Hepatocyte (in vitro differentiated cells): ENCODE results near the gene GTF3A. TPM values are rescaled to one million over a fixed set of nuclear protein-coding genes. Genes with fewer than 3 reads are reported as not detected.

ENCODE experiments used
- DNase-seq: peaks from one replicate; pipeline ENCODE4 v3.0.0-alpha.2; 2016; ENCODE audit warnings: low spot score
- H2AFZ ChIP-seq: fragments of 200-600 bp; sonication (generic); 2 replicates; pipeline ENCODE4 v1.6.0; 2016; ENCODE audit warnings: antibody characterized with exemption, mild to moderate bottlenecking
- H3K27ac ChIP-seq: fragments of 200-600 bp; sonication (generic); 2 replicates; pipeline ENCODE4 v1.5.1; 2016; ENCODE audit warnings: mild to moderate bottlenecking
- H3K27me3 ChIP-seq: fragments of 200-600 bp; sonication (generic); 2 replicates; pipeline ENCODE4 v1.6.1; 2016
- H3K36me3 ChIP-seq: fragments of 200-600 bp; sonication (generic); replicated peaks from 2 replicates; pipeline ENCODE4 v1.5.1; 2016; ENCODE audit warnings: low read depth; ENCODE audit not compliant: insufficient read depth
- H3K4me1 ChIP-seq: fragments of 200-600 bp; sonication (generic); 2 replicates; pipeline ENCODE4 v1.5.1; 2016; ENCODE audit warnings: mild to moderate bottlenecking, moderate library complexity; ENCODE audit not compliant: insufficient read depth
- H3K4me2 ChIP-seq: fragments of 200-600 bp; sonication (generic); 2 replicates; pipeline ENCODE4 v1.6.0; 2016
- H3K4me3 ChIP-seq: fragments of 200-600 bp; sonication (generic); 2 replicates; pipeline ENCODE4 v1.5.1; 2016; ENCODE audit warnings: mild to moderate bottlenecking
- H3K79me2 ChIP-seq: fragments of 200-600 bp; sonication (generic); 2 replicates; pipeline ENCODE4 v1.6.0; 2017; ENCODE audit warnings: mild to moderate bottlenecking
- H3K9me2 ChIP-seq: fragments of 200-600 bp; sonication (generic); replicated peaks from 2 replicates; pipeline ENCODE4 v1.6.0; 2017; ENCODE audit warnings: mild to moderate bottlenecking; ENCODE audit not compliant: insufficient read depth
- H3K9me3 ChIP-seq: fragments of 200-600 bp; sonication (generic); 2 replicates; pipeline ENCODE4 v1.5.1; 2016; ENCODE audit warnings: low read depth, mild to moderate bottlenecking
- H4K20me1 ChIP-seq: fragments of 200-600 bp; sonication (generic); 2 replicates; pipeline ENCODE4 v1.6.0; 2016; ENCODE audit warnings: mild to moderate bottlenecking; ENCODE audit not compliant: insufficient read depth, poor library complexity, severe bottlenecking
- EZH2 ChIP-seq: fragments of 200-600 bp; sonication (generic); IDR thresholded peaks from 2 replicates; pipeline ENCODE4 v1.6.1; 2016; ENCODE audit warnings: antibody characterized with exemption, mild to moderate bottlenecking, borderline replicate concordance
- EZH2phosphoT487 ChIP-seq: fragments of 200-600 bp; sonication (generic); IDR thresholded peaks from one replicate; pipeline ENCODE4 v1.6.1; 2018; ENCODE audit warnings: antibody characterized with exemption, mild to moderate bottlenecking, low read depth, moderate library complexity; ENCODE audit not compliant: unreplicated experiment, severe bottlenecking
- WGBS: methylation state at CpG from one replicate; pipeline ENCODE4 v1.1.6; 2016; ENCODE audit warnings: low lambda C conversion rate; ENCODE audit errors: missing lambda C conversion rate; 5-methylcytosine and 5-hydroxymethylcytosine counted together
- polyA plus RNA-seq: library from polyadenylated mRNA; unstranded; fragments of >200 nt; fragmentation: Nextera tagmentation; extraction: Ambion mirVana; gene quantifications from 2 replicates; pipeline ENCODE4 v1.2.1, GENCODE V29; 2016
- total RNA-seq: library from RNA; depleted of rRNA; stranded (reverse); fragments of >200 nt; gene quantifications from 2 replicates; pipeline ENCODE4 v1.2.3, GENCODE V29; 2014
- TF ChIP-seq, protein P1 (sequence below): fragments of 200-600 bp; sonication (generic); IDR thresholded peaks from 2 replicates; pipeline ENCODE4 v1.5.1; 2016; ENCODE audit warnings: antibody characterized with exemption, mild to moderate bottlenecking; ENCODE audit not compliant: poor library complexity

GTF3A gene
- total and polyA plus RNA-seq, 2 experiments from 2014 or later = 77.1 to 121 TPM

DNA sequence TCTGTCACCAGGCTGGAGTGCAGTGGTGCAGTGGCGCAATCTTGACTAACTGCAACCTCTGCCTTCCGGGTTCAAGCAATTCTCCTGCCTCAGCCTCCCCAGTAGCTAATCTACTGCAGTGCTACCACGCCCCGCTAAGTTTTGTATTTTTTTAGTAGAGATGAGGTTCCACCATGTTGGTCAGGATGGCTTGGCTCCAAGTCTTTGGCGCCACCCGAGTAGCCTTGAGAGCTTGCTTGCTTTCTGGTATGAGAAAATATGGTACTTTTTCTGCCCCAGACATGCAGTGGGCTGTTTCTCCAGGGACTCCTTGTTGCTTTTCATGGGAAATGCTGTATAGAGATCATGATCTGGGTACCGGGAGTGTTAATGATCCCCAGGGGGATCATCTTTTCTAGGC, 34.5 kb upstream of the GTF3A start:
- TF ChIP-seq EZH2 (no peak), EZH2phosphoT487 (no peak)
- TF ChIP-seq, protein P1, sequence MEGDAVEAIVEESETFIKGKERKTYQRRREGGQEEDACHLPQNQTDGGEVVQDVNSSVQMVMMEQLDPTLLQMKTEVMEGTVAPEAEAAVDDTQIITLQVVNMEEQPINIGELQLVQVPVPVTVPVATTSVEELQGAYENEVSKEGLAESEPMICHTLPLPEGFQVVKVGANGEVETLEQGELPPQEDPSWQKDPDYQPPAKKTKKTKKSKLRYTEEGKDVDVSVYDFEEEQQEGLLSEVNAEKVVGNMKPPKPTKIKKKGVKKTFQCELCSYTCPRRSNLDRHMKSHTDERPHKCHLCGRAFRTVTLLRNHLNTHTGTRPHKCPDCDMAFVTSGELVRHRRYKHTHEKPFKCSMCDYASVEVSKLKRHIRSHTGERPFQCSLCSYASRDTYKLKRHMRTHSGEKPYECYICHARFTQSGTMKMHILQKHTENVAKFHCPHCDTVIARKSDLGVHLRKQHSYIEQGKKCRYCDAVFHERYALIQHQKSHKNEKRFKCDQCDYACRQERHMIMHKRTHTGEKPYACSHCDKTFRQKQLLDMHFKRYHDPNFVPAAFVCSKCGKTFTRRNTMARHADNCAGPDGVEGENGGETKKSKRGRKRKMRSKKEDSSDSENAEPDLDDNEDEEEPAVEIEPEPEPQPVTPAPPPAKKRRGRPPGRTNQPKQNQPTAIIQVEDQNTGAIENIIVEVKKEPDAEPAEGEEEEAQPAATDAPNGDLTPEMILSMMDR = no peak
- DNase-seq = no peak
- no peaks in the 10 kb centered on the region for H3K9me2 ChIP-seq

DNA sequence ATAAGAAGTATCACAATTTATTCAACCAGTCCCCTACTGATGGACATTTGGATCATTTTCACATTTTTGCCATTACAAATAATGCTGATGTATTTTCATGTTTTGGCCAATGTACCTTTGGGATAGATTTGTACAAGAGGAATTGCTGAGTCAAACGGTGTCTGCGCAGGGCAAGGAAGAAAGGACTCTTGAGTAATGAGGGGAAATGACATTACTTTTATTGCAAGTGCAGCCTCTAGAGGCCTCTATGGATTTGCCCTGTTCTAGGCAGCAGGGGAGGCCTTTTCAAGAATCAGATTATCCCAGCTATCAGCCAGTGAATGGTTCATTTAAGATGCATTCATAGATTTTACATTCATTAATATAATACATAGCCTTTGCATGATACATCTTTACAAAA, 32.9 kb upstream of the GTF3A start:
- Histone ChIP-seq H2AFZ (no peak overlapping the region), H3K4me3 (no peak overlapping the region), H3K9me2 (no peaks in the 10 kb centered on the region), H3K27me3 (no peaks in the 10 kb centered on the region), H3K4me2 (no peak overlapping the region), H3K79me2 (no peaks in the 10 kb centered on the region), H3K36me3 (no peaks in the 10 kb centered on the region), H3K4me1 (peaks cover 12% of the 10 kb centered on the region), H3K27ac (no peak overlapping the region), H4K20me1 (no peaks in the 10 kb centered on the region), H3K9me3 (no peaks in the 10 kb centered on the region)
- no peak for TF ChIP-seq EZH2phosphoT487
- no peak for TF ChIP-seq EZH2
- TF ChIP-seq, protein P1 = no peak
- 64% methylated on average over 2 of the region's 2 CpGs for WGBS
- no peak for DNase-seq

More for the DNA sequence above, 34.5 kb upstream of the GTF3A start:
- 93% methylated on average over 7 of the region's 7 CpGs for WGBS
- Histone ChIP-seq H3K27ac (no peak overlapping the region), H3K4me2 (no peak overlapping the region), H3K4me1 (no peaks in the 10 kb centered on the region), H3K36me3 (no peaks in the 10 kb centered on the region), H3K79me2 (no peaks in the 10 kb centered on the region), H2AFZ (no peak overlapping the region), H4K20me1 (no peaks in the 10 kb centered on the region), H3K27me3 (no peaks in the 10 kb centered on the region), H3K4me3 (no peak overlapping the region), H3K9me3 (no peaks in the 10 kb centered on the region)

DNA sequence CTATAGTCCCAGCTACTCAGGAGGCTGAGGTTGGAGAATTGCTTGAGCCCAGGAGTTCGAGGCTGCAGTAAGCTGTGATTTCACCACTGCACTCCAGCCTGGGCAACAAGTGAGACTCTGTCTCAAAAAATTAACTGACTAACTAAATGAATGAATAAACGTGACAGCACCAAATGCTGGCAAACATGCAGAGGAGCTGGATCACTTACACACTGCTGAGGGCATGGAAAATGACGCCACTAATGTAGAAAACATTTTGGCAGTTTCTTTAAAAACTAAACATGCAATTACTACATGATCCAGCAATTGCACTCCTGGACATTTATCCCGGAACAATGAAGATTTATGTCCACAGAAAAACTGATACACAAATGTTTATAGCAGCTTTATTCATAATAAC, 31.3 kb upstream of the GTF3A start:
- H3K9me3 ChIP-seq = no peaks in the 10 kb centered on the region
- DNase-seq = no peak
- no peak overlapping the region for H2AFZ ChIP-seq
- no peaks in the 10 kb centered on the region for H3K36me3 ChIP-seq
- TF ChIP-seq EZH2 (no peak), EZH2phosphoT487 (no peak)
- TF ChIP-seq, protein P1 = no peak
- H4K20me1 ChIP-seq = no peaks in the 10 kb centered on the region
- H3K79me2 ChIP-seq = no peaks in the 10 kb centered on the region
- WGBS = 84% methylated on average over 4 of the region's 4 CpGs
- H3K4me2 ChIP-seq = no peak overlapping the region
- no peaks in the 10 kb centered on the region for H3K9me2 ChIP-seq
- H3K4me1 ChIP-seq = peaks cover 12% of the 10 kb centered on the region
- no peak overlapping the region for H3K4me3 ChIP-seq
- H3K27me3 ChIP-seq = no peaks in the 10 kb centered on the region
- no peak overlapping the region for H3K27ac ChIP-seq
